MCF 10A (cell line): ENCODE results near the gene COG4. TPM values are rescaled to one million over a fixed set of nuclear protein-coding genes. Genes with fewer than 3 reads are reported as not detected.
A peak's percentile ranks its signal among the peaks of the same experiment; 100 is the strongest.

Experiments used
- BruUV-seq: library from RNA; stranded (reverse); fragments of 400-500 nt; replicated peaks from 2 replicates; lab custom pipeline; 2021; lab: Mats Ljungman, UMichigan
- CTCF ChIA-PET: fragments of 300-600 bp; sonication (Branson Sonifier 250); formaldehyde crosslinking; extraction: SDS; loops from one replicate; lab custom pipeline; 2021; ENCODE audit warnings: antibody characterized with exemption, inconsistent platforms; lab: Yijun Ruan, JAX
- POLR2A ChIA-PET: fragments of 300-600, 350-650 bp; sonication (Branson Sonifier 250); formaldehyde crosslinking; extraction: SDS; loops from one replicate; lab custom pipeline; 2020; ENCODE audit warnings: antibody characterized with exemption, inconsistent platforms; lab: Yijun Ruan, JAX
- DNase-seq: peaks from one replicate; pipeline ENCODE4 v3.0.0-alpha.2; 2018; ENCODE audit not compliant: unreplicated experiment
- H3K27ac Mint-ChIP-seq: one replicate; pipeline ENCODE4 v1.8.0; 2022; ENCODE audit warnings: mild to moderate bottlenecking, low read depth, mixed read lengths; ENCODE audit not compliant: unreplicated experiment
- H3K27me3 Mint-ChIP-seq: one replicate; pipeline ENCODE4 v1.8.0; 2022; ENCODE audit warnings: mixed read lengths; ENCODE audit not compliant: insufficient read depth, unreplicated experiment
- H3K36me3 Mint-ChIP-seq: one replicate; pipeline ENCODE4 v1.8.0; 2022; ENCODE audit warnings: mild to moderate bottlenecking, moderate library complexity, mixed read lengths; ENCODE audit not compliant: insufficient read depth, unreplicated experiment
- H3K4me1 Mint-ChIP-seq: one replicate; pipeline ENCODE4 v1.8.0; 2022; ENCODE audit warnings: mixed read lengths; ENCODE audit not compliant: insufficient read depth, unreplicated experiment
- H3K4me3 Mint-ChIP-seq: one replicate; pipeline ENCODE4 v1.8.0; 2022; ENCODE audit warnings: mild to moderate bottlenecking, moderate library complexity, mixed read lengths; ENCODE audit not compliant: unreplicated experiment
- H3K9me3 Mint-ChIP-seq: one replicate; pipeline ENCODE4 v1.8.0; 2022; ENCODE audit warnings: mixed read lengths; ENCODE audit not compliant: unreplicated experiment
- intact Hi-C: fragments of 100-400 bp; cut with micrococcal nuclease; formaldehyde crosslinking; loops from 2 replicates; pipeline ENCODE4 v1.14.1; 2022
- total RNA-seq: library from RNA; stranded (reverse); gene quantifications from 2 replicates; pipeline ENCODE4 v1.2.3, GENCODE V29; 2022
- TF ChIP-seq, protein P1 (sequence below): fragments of 200-600 bp; IDR thresholded peaks from one replicate; pipeline ENCODE4 v1.8.0; 2022; ENCODE audit warnings: antibody characterized with exemption, mild to moderate bottlenecking; ENCODE audit not compliant: unreplicated experiment

The COG4 gene
- total RNA-seq, 1 experiment from 2014 or later, result 62.2 TPM

DNA sequence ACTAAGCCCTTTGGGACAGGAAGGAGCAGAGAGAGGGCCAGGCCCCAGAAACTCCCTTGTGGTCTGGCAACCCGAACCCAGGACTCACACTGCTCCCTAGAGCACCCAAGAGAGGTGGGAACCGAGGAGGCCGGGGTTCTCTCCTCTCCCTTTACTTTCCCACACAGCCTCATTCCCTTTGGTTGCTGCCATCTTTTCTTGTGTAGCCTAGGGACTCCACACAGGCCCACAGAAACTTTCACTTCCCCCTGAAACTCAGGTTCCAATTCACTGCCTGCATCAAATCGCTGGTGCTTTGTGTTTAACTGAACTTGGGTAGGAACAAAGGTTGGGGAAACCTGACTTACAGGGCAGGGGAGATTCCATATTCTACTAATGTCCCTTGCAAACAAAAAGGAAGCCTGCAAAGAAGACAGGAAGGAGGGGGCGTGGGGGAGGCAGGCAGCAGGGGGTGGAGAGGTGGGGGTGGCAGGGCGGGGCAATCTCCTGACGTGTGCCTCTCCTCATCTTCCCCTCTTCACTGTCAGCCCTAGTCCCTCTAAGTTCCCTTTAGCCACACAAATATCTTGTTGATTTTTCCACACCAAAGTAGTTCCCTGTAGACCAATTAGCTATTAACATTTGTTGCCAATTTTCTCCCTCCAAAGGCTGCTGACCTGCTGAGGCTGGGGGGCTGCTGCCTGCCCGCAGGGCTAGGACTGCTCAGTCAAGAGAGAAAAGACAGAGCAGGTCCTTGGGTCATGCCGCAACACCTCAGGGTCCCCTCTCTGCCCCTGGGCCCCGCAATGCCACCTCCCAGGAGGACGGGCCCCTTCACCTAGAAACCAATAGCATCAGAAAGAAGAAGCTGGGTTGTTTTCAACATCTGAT, 92.5 kb downstream of the COG4 start:
- DNase-seq, result peak; percentile 10
- ChIA-PET CTCF (no interaction called here), POLR2A (interaction anchor here (0.6 kb wide), 1 partner anchor 38 kb away, joined by 3 read pairs; no protein-coding TSS in a partner anchor)
- H3K4me1 Mint-ChIP-seq, result peaks cover 31% of the 10 kb centered on the region
- no TSS peak for BruUV-seq
- intact Hi-C loops, result no loop called here
- H3K9me3 Mint-ChIP-seq, result no peaks in the 10 kb centered on the region
- no peak overlapping the region for H3K4me3 Mint-ChIP-seq
- no peak overlapping the region for H3K27ac Mint-ChIP-seq
- no peaks in the 10 kb centered on the region for H3K27me3 Mint-ChIP-seq
- H3K36me3 Mint-ChIP-seq, result peaks cover 9% of the 10 kb centered on the region
- TF ChIP-seq, protein P1, sequence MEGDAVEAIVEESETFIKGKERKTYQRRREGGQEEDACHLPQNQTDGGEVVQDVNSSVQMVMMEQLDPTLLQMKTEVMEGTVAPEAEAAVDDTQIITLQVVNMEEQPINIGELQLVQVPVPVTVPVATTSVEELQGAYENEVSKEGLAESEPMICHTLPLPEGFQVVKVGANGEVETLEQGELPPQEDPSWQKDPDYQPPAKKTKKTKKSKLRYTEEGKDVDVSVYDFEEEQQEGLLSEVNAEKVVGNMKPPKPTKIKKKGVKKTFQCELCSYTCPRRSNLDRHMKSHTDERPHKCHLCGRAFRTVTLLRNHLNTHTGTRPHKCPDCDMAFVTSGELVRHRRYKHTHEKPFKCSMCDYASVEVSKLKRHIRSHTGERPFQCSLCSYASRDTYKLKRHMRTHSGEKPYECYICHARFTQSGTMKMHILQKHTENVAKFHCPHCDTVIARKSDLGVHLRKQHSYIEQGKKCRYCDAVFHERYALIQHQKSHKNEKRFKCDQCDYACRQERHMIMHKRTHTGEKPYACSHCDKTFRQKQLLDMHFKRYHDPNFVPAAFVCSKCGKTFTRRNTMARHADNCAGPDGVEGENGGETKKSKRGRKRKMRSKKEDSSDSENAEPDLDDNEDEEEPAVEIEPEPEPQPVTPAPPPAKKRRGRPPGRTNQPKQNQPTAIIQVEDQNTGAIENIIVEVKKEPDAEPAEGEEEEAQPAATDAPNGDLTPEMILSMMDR, result no peak

Other genes starting within 250 kb of the COG4 start
- gene AARS1, start 234.0 kb downstream of the COG4 start, total RNA-seq, result 314 and 390 TPM in 2 replicates
- gene DDX19B, start 224.4 kb downstream of the COG4 start, total RNA-seq, result 38.6 and 38.8 TPM in 2 replicates
- 34.7 and 36.5 TPM in 2 replicates for gene DDX19A, start 176.7 kb downstream of the COG4 start, total RNA-seq
- 7.7 and 10.3 TPM in 2 replicates for gene ST3GAL2, start 84.5 kb downstream of the COG4 start, total RNA-seq
- 13.7 and 19.0 TPM in 2 replicates for gene FCSK, start 69.0 kb downstream of the COG4 start, total RNA-seq
- gene SF3B3, start 262 bp upstream of the COG4 start, total RNA-seq, result 309 and 318 TPM in 2 replicates
- not detected in 2 replicates for gene IL34, start 123.0 kb upstream of the COG4 start, total RNA-seq
- 75.8 and 78.7 TPM in 2 replicates for gene MTSS2, start 162.5 kb upstream of the COG4 start, total RNA-seq